Stomach (tissue), 9 donors: ENCODE results near the gene KANK3. TPM values are rescaled to one million over a fixed set of nuclear protein-coding genes. Genes with fewer than 3 reads are reported as not detected.
"Not testable (repeated sequence)": the region's sequence is repeated elsewhere in the genome, so short reads cannot be mapped to it uniquely, and the experiment has no call there.

Source experiments
- DNase-seq, 2 donors: peaks; one replicate each; pipeline versions ENCODE4 v3.0.0 to v3.0.0-alpha.2; 2013 to 2019
- H3K27ac ChIP-seq, 5 donors: fragments of 200-600 bp in 4 of 5; sonication (generic) in 4 of 5; one replicate each; pipeline ENCODE4 v1.5.1; 2013 to 2019; ENCODE audit warnings: mild to moderate bottlenecking in 1 of 5, moderate library complexity in 1 of 5
- H3K27me3 ChIP-seq, 3 donors: fragments of 200-600 bp; sonication (generic); one replicate each; pipeline ENCODE4 v1.5.1; 2017 to 2019; ENCODE audit warnings: mixed run types in 1 of 3
- H3K36me3 ChIP-seq, 4 donors: fragments of 200-600 bp; sonication (generic); 1 replicate in 3 of 4; 2 replicates in 1 of 4; pipeline ENCODE4 v1.5.1; 2016 to 2019
- H3K4me1 ChIP-seq, 4 donors: fragments of 200-600 bp; sonication (generic); one replicate each; pipeline ENCODE4 v1.5.1; 2016 to 2019
- H3K4me3 ChIP-seq, 4 donors: fragments of 200-600 bp; sonication (generic) in 3 of 4; one replicate each; pipeline ENCODE4 v1.5.1; 2016 to 2019; ENCODE audit warnings: mild to moderate bottlenecking in 1 of 4
- H3K9me3 ChIP-seq, 4 donors: fragments of 200-600 bp; sonication (generic); one replicate each; pipeline ENCODE4 v1.5.1; 2016 to 2019
- EP300 ChIP-seq: sonication (generic); formaldehyde crosslinking; IDR thresholded peaks from one replicate; pipeline ENCODE4 v1.6.1; 2017; ENCODE audit warnings: antibody characterized with exemption
- POLR2A ChIP-seq, 4 donors: fragments of 450-650 bp; IDR thresholded peaks; one replicate each; pipeline ENCODE4 v1.6.1; 2016; ENCODE audit warnings: antibody characterized with exemption in 4 of 4, control low read depth in 2 of 4, mild to moderate bottlenecking in 1 of 4, moderate library complexity in 1 of 4
- POLR2AphosphoS5 ChIP-seq, 3 donors: sonication (generic); formaldehyde crosslinking; IDR thresholded peaks; one replicate each; pipeline ENCODE4 v1.6.1; 2016; ENCODE audit warnings: antibody characterized with exemption in 3 of 3
- WGBS, 5 donors: extraction: QIAGEN DNeasy Blood & Tissue Kit in 3 of 5; methylation state at CpG; one replicate each; pipeline versions ENCODE4 v1.1.5 to v1.1.7; 2013 to 2018; 5-methylcytosine and 5-hydroxymethylcytosine counted together
- intact Hi-C: fragments of 100-400 bp; cut with DNase I; formaldehyde crosslinking; loops from one replicate; pipeline ENCODE4 v1.15.1; 2023; ENCODE audit warnings: low total_unique reads
- polyA plus RNA-seq, 3 donors: library from polyadenylated mRNA; stranded (reverse); fragments of 200-250 nt; gene quantifications; one replicate each; pipeline ENCODE4 v1.2.3, GENCODE V29; 2013
- total RNA-seq, 5 donors: library from RNA; depleted of rRNA; stranded (reverse); fragments of >200 nt; gene quantifications; one replicate each; pipeline versions ENCODE4 v1.1.0 to v1.2.3, GENCODE V29; 2014 to 2016
- TF ChIP-seq, protein P1 (sequence below), 7 experiments: fragments of 450-650 bp in 4 of 7; fragments of 200-600 bp in 3 of 7; sonication (generic) in 3 of 7; IDR thresholded peaks; one replicate each; pipeline ENCODE4 v1.5.1; 2016 to 2019; ENCODE audit warnings: antibody characterized with exemption in 7 of 7, control low read depth in 2 of 7, mild to moderate bottlenecking in 1 of 7
- donor health status: healthy with polysubstance abuse.
- donor health status: Bipolar disorder and iron deficiency.
- donor health status: healthy.

KANK3 gene
- total and polyA plus RNA-seq, 8 donors, result 4.4 to 72.4 (median 7.2) TPM; not detected in 1

GRCh38 chr19:8355631-8356402 is 12.8 kb upstream of the KANK3 start:
- DNase-seq, result no peak
- peaks cover 0 to 15% (median 0%) of the 10 kb centered on the region in 3 donors for H3K27me3 ChIP-seq
- peak overlapping the region; percentile 7 to 69 (median 57) for H3K27ac ChIP-seq
- intact Hi-C loops, result loop anchor here (5.0 kb wide), 1 partner anchor 36 kb away; the partner anchor contains the start of gene RAB11B
- peaks cover 20 to 42% (median 34%) of the 10 kb centered on the region in 4 donors for H3K4me1 ChIP-seq
- TF ChIP-seq POLR2A (IDR thresholded peaks at IDR 0.05) (no peak), POLR2AphosphoS5 (IDR thresholded peaks at IDR 0.05) (peak in 2 of 3 donors; percentile 41 to 82)
- no peaks in the 10 kb centered on the region for H3K36me3 ChIP-seq
- 57 to 69% (median 64%) methylated on average over 6 of the region's 6 CpGs for WGBS, 5 donors
- no peak overlapping the region for H3K4me3 ChIP-seq
- no peaks in the 10 kb centered on the region for H3K9me3 ChIP-seq

DNA sequence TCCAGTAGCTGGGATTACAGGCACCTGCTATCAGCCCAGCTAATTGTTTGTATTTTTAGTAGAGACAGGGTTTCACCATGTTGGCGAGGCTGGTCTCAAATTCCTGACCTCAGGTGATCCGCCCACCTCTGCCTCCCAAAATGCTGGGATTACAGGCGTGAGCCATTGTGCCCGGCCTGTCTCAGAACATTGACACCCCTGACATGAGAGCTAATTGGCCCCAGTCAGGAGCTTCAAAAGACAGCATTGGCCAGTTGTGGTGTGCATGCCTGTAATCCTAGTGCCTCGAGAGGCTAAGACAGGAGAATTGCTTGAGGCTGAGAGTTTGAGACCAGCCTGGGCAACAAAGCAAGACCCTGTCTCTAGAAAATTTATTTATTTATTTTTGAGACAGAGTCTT is 9.8 kb upstream of the KANK3 start:
- WGBS, 5 donors, result 25 to 54% (median 38%) methylated on average over 2 to 5 of the region's 5 CpGs; no CpG with 5 or more reads in 1 of the 5 donors
- intact Hi-C loops, H3K9me3 ChIP-seq, H3K36me3 ChIP-seq, DNase-seq, H3K4me3 ChIP-seq: not testable (repeated sequence)
- Histone ChIP-seq H3K27ac (peak overlapping the region in 2 of 5 donors; percentile 20 to 29), H3K4me1 (peaks cover 20 to 42% (median 35%) of the 10 kb centered on the region in 4 donors), H3K27me3 (peaks cover 0 to 20% (median 0%) of the 10 kb centered on the region in 3 donors)

- intact Hi-C loops, result no loop called here
- 12 to 36% (median 27%) methylated on average over 7 to 10 of the region's 10 CpGs for WGBS, 5 donors
- Histone ChIP-seq H3K9me3 (no peaks in the 10 kb centered on the region), H3K27me3 (peaks cover 0 to 20% (median 0%) of the 10 kb centered on the region in 3 donors), H3K27ac (peak overlapping the region in 2 of 5 donors; percentile 20 to 29), H3K36me3 (no peaks in the 10 kb centered on the region), H3K4me3 (no peak overlapping the region), H3K4me1 (peaks cover 20 to 42% (median 36%) of the 10 kb centered on the region in 4 donors)
- DNase-seq, result peak in 1 of 2 donors; percentile 37
- no peak for TF ChIP-seq POLR2AphosphoS5 (IDR thresholded peaks at IDR 0.05)
- no peak for TF ChIP-seq EP300
- TF ChIP-seq, protein P1, sequence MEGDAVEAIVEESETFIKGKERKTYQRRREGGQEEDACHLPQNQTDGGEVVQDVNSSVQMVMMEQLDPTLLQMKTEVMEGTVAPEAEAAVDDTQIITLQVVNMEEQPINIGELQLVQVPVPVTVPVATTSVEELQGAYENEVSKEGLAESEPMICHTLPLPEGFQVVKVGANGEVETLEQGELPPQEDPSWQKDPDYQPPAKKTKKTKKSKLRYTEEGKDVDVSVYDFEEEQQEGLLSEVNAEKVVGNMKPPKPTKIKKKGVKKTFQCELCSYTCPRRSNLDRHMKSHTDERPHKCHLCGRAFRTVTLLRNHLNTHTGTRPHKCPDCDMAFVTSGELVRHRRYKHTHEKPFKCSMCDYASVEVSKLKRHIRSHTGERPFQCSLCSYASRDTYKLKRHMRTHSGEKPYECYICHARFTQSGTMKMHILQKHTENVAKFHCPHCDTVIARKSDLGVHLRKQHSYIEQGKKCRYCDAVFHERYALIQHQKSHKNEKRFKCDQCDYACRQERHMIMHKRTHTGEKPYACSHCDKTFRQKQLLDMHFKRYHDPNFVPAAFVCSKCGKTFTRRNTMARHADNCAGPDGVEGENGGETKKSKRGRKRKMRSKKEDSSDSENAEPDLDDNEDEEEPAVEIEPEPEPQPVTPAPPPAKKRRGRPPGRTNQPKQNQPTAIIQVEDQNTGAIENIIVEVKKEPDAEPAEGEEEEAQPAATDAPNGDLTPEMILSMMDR (IDR thresholded peaks at IDR 0.05), result no peak
- TF ChIP-seq POLR2A (IDR thresholded peaks at IDR 0.05), result no peak
Measured at GRCh38 chr19:8352134-8352827, 9.2 kb upstream of the KANK3 start.

DNA sequence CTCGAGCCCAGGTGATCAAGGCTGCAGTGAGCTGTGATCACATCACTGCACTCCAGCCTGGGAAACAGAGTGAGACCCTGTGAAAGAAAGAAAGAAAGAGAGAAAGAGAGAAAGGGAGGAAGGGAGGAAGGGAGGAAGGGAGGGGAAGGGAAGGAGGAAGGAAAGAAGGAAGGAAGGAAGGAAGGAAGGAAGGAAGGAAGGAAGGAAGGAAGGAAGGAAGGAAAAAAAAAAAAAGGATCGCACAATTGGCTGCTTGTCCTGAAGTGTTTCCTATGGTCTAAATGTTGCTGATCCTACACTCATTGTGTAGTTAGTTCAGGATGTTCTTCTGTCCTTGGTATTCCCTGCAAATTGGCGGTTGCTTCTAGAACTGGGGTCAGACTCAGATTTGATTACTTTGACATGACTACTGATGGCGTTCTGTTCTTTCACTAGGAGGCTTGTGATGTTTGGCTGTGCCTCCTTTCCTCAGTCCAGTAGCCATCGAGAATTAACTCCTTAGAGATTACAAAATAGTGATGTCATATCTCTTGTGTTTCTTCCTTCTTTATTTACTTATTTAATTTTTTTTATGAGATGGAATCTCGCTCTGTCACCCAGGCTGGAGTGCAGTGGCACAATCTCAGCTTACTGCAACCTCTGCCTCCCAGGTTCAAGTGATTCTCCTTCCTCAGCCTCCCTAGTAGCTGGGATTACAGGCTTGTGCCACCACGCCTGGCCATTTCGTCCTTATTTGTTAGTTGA is 6.7 kb upstream of the KANK3 start:
- Histone ChIP-seq H3K27me3 (peaks cover 0 to 30% (median 0%) of the 10 kb centered on the region in 3 donors), H3K4me1 (peaks cover 14 to 32% (median 24%) of the 10 kb centered on the region in 4 donors)
- H3K27ac ChIP-seq, DNase-seq, intact Hi-C loops, H3K36me3 ChIP-seq, H3K9me3 ChIP-seq, H3K4me3 ChIP-seq: not testable (repeated sequence)
- WGBS, 5 donors, result 67 to 72% (median 69%) methylated on average over 8 of the region's 8 CpGs

DNA sequence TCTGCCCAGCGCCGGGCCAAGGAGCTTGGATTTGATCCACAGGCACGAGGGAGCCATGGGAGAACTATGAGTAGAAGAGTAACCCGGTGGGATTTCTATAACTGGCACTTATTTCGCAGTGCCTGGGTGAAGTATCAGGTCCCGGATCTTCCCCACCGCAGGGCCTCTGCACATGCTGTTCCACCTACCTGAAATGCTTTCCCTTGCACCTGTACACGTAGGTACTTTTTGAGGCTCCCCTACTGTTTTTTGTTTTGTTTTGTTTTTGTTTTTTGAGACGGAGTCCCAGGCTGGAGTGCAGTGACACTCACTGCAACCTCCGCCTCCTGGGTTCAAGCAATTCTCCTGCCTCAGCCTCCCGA is 402 bp upstream of the KANK3 start:
- Histone ChIP-seq H3K27ac (peak overlapping the region in 1 of 5 donors; percentile 33), H3K27me3 (peaks cover 0 to 65% (median 15%) of the 10 kb centered on the region in 3 donors), H3K4me3 (peak overlapping the region; percentile 49 to 53 (median 52)), H3K9me3 (no peaks in the 10 kb centered on the region), H3K36me3 (no peaks in the 10 kb centered on the region), H3K4me1 (peaks cover 10 to 24% (median 14%) of the 10 kb centered on the region in 4 donors)
- intact Hi-C loops, result no loop called here
- TF ChIP-seq, protein P1 (IDR thresholded peaks at IDR 0.05), result no peak
- TF ChIP-seq EP300 (no peak), POLR2A (IDR thresholded peaks at IDR 0.05) (no peak), POLR2AphosphoS5 (IDR thresholded peaks at IDR 0.05) (no peak)
- 31 to 38% (median 37%) methylated on average over 11 of the region's 11 CpGs for WGBS, 5 donors
- no peak for DNase-seq
